ENCODE measurements around the gene NPAS3. TPM values are rescaled to one million over a fixed set of nuclear protein-coding genes. Genes with fewer than 3 reads are reported as not detected.
A peak's percentile ranks its signal among the peaks of the same experiment; 100 is the strongest.

The NPAS3 gene
- total and polyA plus RNA-seq, 10 donors, result 0.13 to 9.5 (median 2.9) TPM

DNA sequence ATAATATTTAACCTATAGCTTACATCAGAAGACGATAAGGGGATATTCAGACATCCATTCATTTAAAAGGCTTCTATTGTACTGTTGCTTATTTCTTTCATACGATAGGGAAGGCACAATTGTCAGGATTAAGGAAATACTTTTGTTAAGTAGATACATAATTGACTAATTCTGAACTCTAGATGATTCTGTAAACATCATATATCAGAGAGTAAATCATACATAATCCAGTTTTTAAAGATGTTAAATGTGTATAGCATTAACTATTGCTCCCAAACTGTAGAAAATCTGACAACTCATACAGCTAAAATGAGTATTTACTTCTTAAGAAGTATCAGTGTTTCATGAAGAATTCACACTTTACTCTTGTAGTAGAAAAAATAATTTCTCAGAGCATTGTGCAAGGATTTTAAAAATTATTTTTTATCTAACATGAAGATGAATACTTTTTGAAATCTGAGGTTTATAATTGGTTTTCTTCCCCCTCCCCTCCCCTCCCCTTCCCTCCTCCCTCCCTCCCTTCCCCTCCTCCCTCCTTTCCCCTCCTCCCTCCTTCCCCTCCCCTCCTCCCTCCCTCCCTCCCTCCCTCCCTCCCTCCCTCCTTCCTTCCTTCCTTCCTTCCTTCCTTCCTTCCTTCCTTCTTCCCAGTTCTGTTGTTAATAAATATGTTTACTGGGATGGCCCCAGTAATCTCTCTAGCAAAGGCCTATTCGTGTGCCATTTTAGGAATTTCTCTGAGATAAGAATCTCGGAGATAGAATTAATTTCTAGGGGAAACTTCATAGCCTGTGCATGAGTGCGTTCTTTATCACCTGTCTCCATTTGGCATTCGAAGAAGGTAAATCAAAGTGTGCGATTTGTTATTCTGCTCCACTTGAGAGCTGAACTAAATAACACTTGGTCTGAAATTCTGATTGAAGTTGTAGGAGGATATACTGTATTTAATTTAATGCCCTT, 2.3 kb downstream of the NPAS3 start:
- Histone ChIP-seq H3K27ac (peak overlapping the region in 6 of 8 donors; percentile 84 to 87 (median 86)), H3K36me3 (no peaks in the 10 kb centered on the region), H3K4me1 (peaks cover 0 to 26% (median 8%) of the 10 kb centered on the region in 6 donors), H3K9me3 (no peaks in the 10 kb centered on the region), H3K27me3 (replicated peaks in 1 of 7) (peaks cover 0 to 52% (median 5%) of the 10 kb centered on the region in 7 donors), H3K4me3 (peak overlapping the region in 3 of 8 donors; percentile 46 to 71 (median 52))
- TF ChIP-seq POLR2A (IDR thresholded peaks at IDR 0.05) (no peak), CTCF (IDR thresholded peaks at IDR 0.05 in 8 of 11, conservative IDR thresholded peaks at IDR 0.05 in 3 of 11) (no peak), POLR2AphosphoS5 (IDR thresholded peaks at IDR 0.05) (no peak)
- 72 to 79% (median 75%) methylated on average over 7 of the region's 7 CpGs for WGBS, 5 donors
- no peak for DNase-seq
- intact Hi-C loops (cut with DNase I; ENCODE audit: low total_unique reads), result no loop called here

DNA sequence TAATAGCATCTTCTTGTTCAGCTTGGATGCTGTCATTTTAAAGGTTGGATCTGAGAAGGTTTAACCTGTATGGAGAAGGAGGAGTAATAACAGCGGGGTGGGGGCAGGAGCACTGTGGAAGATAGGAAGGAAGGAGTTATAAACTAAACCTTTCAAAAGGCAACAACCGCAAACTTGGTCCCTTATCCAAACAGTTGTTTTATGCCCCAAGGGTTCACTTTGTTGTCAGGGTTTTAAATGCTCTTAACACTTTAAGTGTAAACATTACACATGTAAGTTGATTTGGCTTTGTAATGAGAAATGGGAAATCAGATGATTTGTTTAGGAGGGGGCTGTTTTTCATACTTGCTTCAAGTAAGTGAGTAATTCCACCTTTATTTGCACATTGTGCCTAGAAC, 3.0 kb downstream of the NPAS3 start:
- H3K4me3 ChIP-seq, result no peak overlapping the region
- DNase-seq, result no peak
- intact Hi-C loops (cut with DNase I; ENCODE audit: low total_unique reads), result no loop called here
- H3K36me3 ChIP-seq, result no peaks in the 10 kb centered on the region
- H3K27ac ChIP-seq, result no peak overlapping the region
- peaks cover 0 to 46% (median 5%) of the 10 kb centered on the region in 7 donors for H3K27me3 ChIP-seq (replicated peaks in 1 of 7)
- TF ChIP-seq CTCF (IDR thresholded peaks at IDR 0.05 in 8 of 11, conservative IDR thresholded peaks at IDR 0.05 in 3 of 11) (no peak), POLR2A (IDR thresholded peaks at IDR 0.05) (no peak), POLR2AphosphoS5 (IDR thresholded peaks at IDR 0.05) (no peak)
- H3K4me1 ChIP-seq, result peaks cover 0 to 26% (median 8%) of the 10 kb centered on the region in 6 donors
- no peaks in the 10 kb centered on the region for H3K9me3 ChIP-seq
- 91 to 99% (median 92%) methylated on average over 2 of the region's 2 CpGs for WGBS, 5 donors

- Histone ChIP-seq H3K4me1 (no peaks in the 10 kb centered on the region), H3K27ac (no peak overlapping the region), H3K9me3 (no peaks in the 10 kb centered on the region), H3K4me3 (no peak overlapping the region), H3K36me3 (no peaks in the 10 kb centered on the region), H3K27me3 (replicated peaks in 1 of 7) (no peaks in the 10 kb centered on the region)
- 92 to 100% (median 94%) methylated on average over 1 of the region's 1 CpG for WGBS, 5 donors
- TF ChIP-seq CTCF (IDR thresholded peaks at IDR 0.05 in 8 of 11, conservative IDR thresholded peaks at IDR 0.05 in 3 of 11), result no peak
- TF ChIP-seq POLR2A (IDR thresholded peaks at IDR 0.05), result no peak
- no peak for TF ChIP-seq POLR2AphosphoS5 (IDR thresholded peaks at IDR 0.05)
- no peak for DNase-seq
- intact Hi-C loops (cut with DNase I; ENCODE audit: low total_unique reads), result no loop called here
Measured at GRCh38 chr14:32947081-32947480, 8.4 kb downstream of the NPAS3 start.

GRCh38 chr14:32947792-32948191, 9.1 kb downstream of the NPAS3 start:
- no peaks in the 10 kb centered on the region for H3K9me3 ChIP-seq
- no peak overlapping the region for H3K4me3 ChIP-seq
- intact Hi-C loops (cut with DNase I; ENCODE audit: low total_unique reads), result no loop called here
- 53 to 71% (median 61%) methylated on average over 2 of the region's 2 CpGs for WGBS, 5 donors
- no peaks in the 10 kb centered on the region for H3K27me3 ChIP-seq (replicated peaks in 1 of 7)
- no peaks in the 10 kb centered on the region for H3K36me3 ChIP-seq
- TF ChIP-seq POLR2A (IDR thresholded peaks at IDR 0.05) (no peak), POLR2AphosphoS5 (IDR thresholded peaks at IDR 0.05) (no peak), CTCF (IDR thresholded peaks at IDR 0.05 in 8 of 11, conservative IDR thresholded peaks at IDR 0.05 in 3 of 11) (no peak)
- DNase-seq, result no peak
- H3K4me1 ChIP-seq, result no peaks in the 10 kb centered on the region
- H3K27ac ChIP-seq, result no peak overlapping the region
